ENCODE results near the gene NELL2. TPM values are rescaled to one million over a fixed set of nuclear protein-coding genes. Genes with fewer than 3 reads are reported as not detected.

NELL2 gene
- total RNA-seq, 1 experiment from 2014 or later, result 32.7 TPM

DNA sequence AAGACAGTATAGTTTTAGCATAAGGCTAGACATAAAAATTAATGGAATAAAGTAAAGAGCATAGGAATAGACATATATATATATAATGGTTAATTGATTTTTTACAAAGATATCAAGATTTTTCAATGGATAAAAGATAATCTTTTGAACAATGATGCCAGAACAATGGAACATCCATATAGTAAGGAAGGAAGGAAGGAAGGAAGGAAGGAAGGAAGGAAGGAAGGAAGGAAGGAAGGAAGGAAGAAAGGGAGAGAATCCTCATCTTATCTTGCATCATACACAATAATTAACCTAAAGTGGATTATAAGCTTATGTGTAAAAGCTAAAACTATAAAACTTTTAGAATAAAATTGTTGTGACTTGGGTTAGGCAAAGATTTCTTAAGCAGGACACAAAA lies 9.8 kb upstream of the NELL2 start:
- Histone ChIP-seq H2BK12ac (ENCODE audit: insufficient read length, low read depth, low read length) (no peak overlapping the region), H3K18ac (ENCODE audit: insufficient read length, low read depth, low read length) (no peak overlapping the region), H2BK20ac (ENCODE audit: low read depth, low read length, poor library complexity, severe bottlenecking) (no peak overlapping the region), H3K23me2 (ENCODE audit: insufficient read length, low read depth, low read length, poor library complexity, severe bottlenecking) (no peaks in the 10 kb centered on the region), H4K8ac (replicated peaks; ENCODE audit: insufficient read length, low read depth, low read length) (no peak overlapping the region), H2AFZ (ENCODE audit: low read length) (no peak overlapping the region), H3K4me2 (ENCODE audit: insufficient read depth, insufficient read length, low read length) (no peak overlapping the region), H3K4ac (ENCODE audit: low read depth, low read length) (no peak overlapping the region), H3K9ac (ENCODE audit: extremely low read depth, insufficient read length, low read length) (no peak overlapping the region), H2BK15ac (ENCODE audit: low read depth, low read length) (no peak overlapping the region), H2BK120ac (ENCODE audit: low read depth, low read length, poor library complexity, severe bottlenecking) (no peak overlapping the region), H3K56ac (ENCODE audit: insufficient read length, low read depth, low read length) (no peak overlapping the region), H3K27me3 (ENCODE audit: insufficient read depth, low read length) (no peaks in the 10 kb centered on the region), H4K5ac (ENCODE audit: insufficient read length, low read depth, low read length) (no peak overlapping the region), H3K4me1 (ENCODE audit: insufficient read depth, low read length) (no peaks in the 10 kb centered on the region), H3T11ph (ENCODE audit: low read length) (no peak overlapping the region), H2AK5ac (ENCODE audit: insufficient read length, low read length) (no peak overlapping the region), H3K9me3 (ENCODE audit: control insufficient read depth, low read depth, low read length) (no peaks in the 10 kb centered on the region), H3K27ac (ENCODE audit: insufficient read length, low read depth, low read length) (no peak overlapping the region), H2BK5ac (ENCODE audit: insufficient read length, low read length) (no peak overlapping the region), H3K23ac (ENCODE audit: insufficient read length, low read depth, low read length) (no peak overlapping the region), H4K91ac (ENCODE audit: insufficient read length, low read depth, low read length) (no peak overlapping the region), H3K79me1 (ENCODE audit: insufficient read depth, low read depth, low read length, poor library complexity, severe bottlenecking) (no peaks in the 10 kb centered on the region), H3K14ac (ENCODE audit: insufficient read depth, low read length) (no peak overlapping the region), H4K20me1 (ENCODE audit: control insufficient read depth, insufficient read depth, insufficient read length) (no peaks in the 10 kb centered on the region), H3K79me2 (ENCODE audit: insufficient read depth, low read length) (no peaks in the 10 kb centered on the region)
- H3K9me3 Mint-ChIP-seq, result peaks cover 7 to 12% of the 10 kb centered on the region in 2 experiments
- TF ChIP-seq, protein P1, sequence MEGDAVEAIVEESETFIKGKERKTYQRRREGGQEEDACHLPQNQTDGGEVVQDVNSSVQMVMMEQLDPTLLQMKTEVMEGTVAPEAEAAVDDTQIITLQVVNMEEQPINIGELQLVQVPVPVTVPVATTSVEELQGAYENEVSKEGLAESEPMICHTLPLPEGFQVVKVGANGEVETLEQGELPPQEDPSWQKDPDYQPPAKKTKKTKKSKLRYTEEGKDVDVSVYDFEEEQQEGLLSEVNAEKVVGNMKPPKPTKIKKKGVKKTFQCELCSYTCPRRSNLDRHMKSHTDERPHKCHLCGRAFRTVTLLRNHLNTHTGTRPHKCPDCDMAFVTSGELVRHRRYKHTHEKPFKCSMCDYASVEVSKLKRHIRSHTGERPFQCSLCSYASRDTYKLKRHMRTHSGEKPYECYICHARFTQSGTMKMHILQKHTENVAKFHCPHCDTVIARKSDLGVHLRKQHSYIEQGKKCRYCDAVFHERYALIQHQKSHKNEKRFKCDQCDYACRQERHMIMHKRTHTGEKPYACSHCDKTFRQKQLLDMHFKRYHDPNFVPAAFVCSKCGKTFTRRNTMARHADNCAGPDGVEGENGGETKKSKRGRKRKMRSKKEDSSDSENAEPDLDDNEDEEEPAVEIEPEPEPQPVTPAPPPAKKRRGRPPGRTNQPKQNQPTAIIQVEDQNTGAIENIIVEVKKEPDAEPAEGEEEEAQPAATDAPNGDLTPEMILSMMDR (conservative IDR thresholded peaks at IDR 0.05), result no peak
- DNase-seq, result no peak
- no peak overlapping the region for H3K27ac Mint-ChIP-seq
- H3K27me3 Mint-ChIP-seq (ENCODE audit: low read depth), result no peaks in the 10 kb centered on the region
- peaks cover 0 to 7% of the 10 kb centered on the region in 2 experiments; a peak in 2 of 4 replicates for H3K4me1 Mint-ChIP-seq
- no peak overlapping the region for H3K4me3 Mint-ChIP-seq
- peaks cover 3 to 15% (median 4%) of the 10 kb centered on the region in 3 experiments; a peak in 6 of 7 replicates for H3K36me3 Mint-ChIP-seq (ENCODE audit: insufficient read depth in 1 of 3, low read depth in 3 of 3)

Measured in H9 (cell line).